DMS153 treated with DMSO at 0.1 percent for 48 hours (cell line): Measurements from ENCODE around the gene BRK1.
"Not testable (repeated sequence)": the region's sequence is repeated elsewhere in the genome, so short reads cannot be mapped to it uniquely, and the experiment has no call there.

Experiments
- DNase-seq: peaks from one replicate; lab custom pipeline; 2025; ENCODE audit not compliant: unreplicated experiment; lab: John Stamatoyannopoulos, UW

The BRK1 gene

DNA sequence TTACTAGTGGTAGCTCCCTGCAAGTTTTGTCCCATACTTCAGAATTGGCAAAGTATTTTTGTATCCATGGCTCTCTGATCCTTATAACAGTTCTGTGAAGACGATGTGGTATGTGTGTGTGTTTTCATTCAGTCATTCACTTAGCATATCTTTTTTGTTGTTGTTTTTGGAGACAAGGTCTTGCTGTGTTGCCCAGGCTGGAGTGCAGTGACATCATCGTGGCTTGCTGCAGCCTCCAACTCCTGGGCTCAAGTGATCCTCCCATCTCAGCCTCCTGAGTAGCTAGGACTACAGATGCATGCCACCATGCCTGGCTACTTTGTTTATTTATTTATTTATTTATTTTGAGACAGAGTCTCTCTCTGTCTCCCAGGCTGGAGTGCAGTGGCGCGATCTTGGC lies 60.7 kb downstream of the BRK1 start:
- DNase-seq = not testable (repeated sequence)
